RWPE2 (cell line): ENCODE results near the gene BACE2.

Experiments used
- ATAC-seq: fragments of 200-7000 bp; cut with Tn5 transposase; 3 replicates; pipeline ENCODE4 v1.9.1; 2021; ENCODE audit warnings: low read depth
- DNase-seq: peaks from one replicate; pipeline ENCODE4 v3.0.0-alpha.2; 2020; ENCODE audit warnings: low spot score
- H3K27ac ChIP-seq: fragments of 450-650 bp; 2 replicates; pipeline ENCODE4 v1.5.1; 2017; ENCODE audit warnings: mild to moderate bottlenecking; ENCODE audit not compliant: poor library complexity, severe bottlenecking
- H3K27me3 ChIP-seq: fragments of 250-450 bp; sonication (Bioruptor Pico); 2 replicates; pipeline ENCODE4 v1.5.1; 2021; ENCODE audit warnings: mild to moderate bottlenecking, moderate library complexity; ENCODE audit not compliant: insufficient read depth, poor library complexity, severe bottlenecking
- H3K36me3 ChIP-seq: fragments of 250-450 bp; sonication (Bioruptor Pico); 2 replicates; pipeline ENCODE4 v1.5.1; 2020; ENCODE audit warnings: low read depth, mild to moderate bottlenecking, moderate library complexity
- H3K4me1 ChIP-seq: fragments of 250-450 bp; sonication (Bioruptor Pico); 2 replicates; pipeline ENCODE4 v1.5.1; 2021; ENCODE audit warnings: mild to moderate bottlenecking, moderate library complexity; ENCODE audit not compliant: insufficient read depth, poor library complexity, severe bottlenecking
- H3K4me3 ChIP-seq: fragments of 250-450 bp; sonication (Bioruptor Pico); 2 replicates; pipeline ENCODE4 v1.5.1; 2021; ENCODE audit warnings: mild to moderate bottlenecking, moderate library complexity; ENCODE audit not compliant: severe bottlenecking
- H3K9me3 ChIP-seq: fragments of 250-450 bp; sonication (Bioruptor Pico); 2 replicates; pipeline ENCODE4 v1.5.1; 2021; ENCODE audit warnings: mild to moderate bottlenecking, moderate library complexity; ENCODE audit not compliant: severe bottlenecking
- TF ChIP-seq, protein P1 (sequence below): fragments of 450-650 bp; IDR thresholded peaks from one replicate; pipeline ENCODE4 v1.5.1; 2017; ENCODE audit warnings: mild to moderate bottlenecking, moderate library complexity; ENCODE audit not compliant: poor library complexity, severe bottlenecking

Gene BACE2

DNA sequence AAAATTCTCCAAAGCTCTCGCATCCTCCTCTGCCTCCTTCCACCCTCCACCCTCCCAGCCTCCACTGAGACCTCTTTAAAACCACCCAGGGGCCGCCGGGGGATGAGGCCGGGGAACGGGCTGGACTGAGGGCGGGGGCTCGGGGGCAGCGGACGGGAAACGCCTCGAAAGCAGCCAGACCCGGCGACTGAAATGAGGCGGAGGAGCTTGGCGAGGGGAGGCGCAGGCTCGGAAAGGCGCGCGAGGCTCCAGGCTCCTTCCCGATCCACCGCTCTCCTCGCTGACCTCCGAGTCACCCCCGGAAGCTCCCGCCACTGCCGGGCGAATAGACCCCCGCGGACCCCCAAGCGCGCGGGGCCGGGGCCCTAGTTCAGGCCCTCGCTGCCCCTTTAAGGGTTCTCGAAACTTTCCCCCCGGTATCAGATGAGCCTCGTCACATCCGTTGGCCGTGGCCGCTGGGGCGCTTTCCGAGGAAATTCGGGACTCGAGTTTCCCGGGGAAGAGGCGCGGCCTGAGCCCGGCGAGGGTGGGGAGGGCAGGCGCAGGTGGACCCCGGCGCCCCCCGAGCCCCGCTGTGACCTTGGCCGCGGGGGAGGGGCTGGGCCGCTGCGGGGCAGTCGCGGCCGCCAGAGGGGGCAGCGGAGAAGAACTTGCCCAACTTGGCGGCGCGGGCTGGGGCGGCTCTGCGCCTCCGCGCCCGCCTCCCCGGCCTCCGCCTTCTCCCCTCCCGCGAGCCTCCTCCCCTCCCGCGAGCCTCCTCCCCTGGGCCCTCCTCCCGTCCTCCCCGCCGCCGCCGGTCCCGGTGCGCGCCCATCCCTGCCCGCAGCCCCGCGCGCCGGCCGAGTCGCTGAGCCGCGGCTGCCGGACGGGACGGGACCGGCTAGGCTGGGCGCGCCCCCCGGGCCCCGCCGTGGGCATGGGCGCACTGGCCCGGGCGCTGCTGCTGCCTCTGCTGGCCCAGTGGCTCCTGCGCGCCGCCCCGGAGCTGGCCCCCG is at the start of gene BACE2:
BACE2 (plus strand) TSS at position 813 of the 995 bp plus-strand sequence; CDS start at position 917, 104 bp downstream.
- TF ChIP-seq, protein P1, sequence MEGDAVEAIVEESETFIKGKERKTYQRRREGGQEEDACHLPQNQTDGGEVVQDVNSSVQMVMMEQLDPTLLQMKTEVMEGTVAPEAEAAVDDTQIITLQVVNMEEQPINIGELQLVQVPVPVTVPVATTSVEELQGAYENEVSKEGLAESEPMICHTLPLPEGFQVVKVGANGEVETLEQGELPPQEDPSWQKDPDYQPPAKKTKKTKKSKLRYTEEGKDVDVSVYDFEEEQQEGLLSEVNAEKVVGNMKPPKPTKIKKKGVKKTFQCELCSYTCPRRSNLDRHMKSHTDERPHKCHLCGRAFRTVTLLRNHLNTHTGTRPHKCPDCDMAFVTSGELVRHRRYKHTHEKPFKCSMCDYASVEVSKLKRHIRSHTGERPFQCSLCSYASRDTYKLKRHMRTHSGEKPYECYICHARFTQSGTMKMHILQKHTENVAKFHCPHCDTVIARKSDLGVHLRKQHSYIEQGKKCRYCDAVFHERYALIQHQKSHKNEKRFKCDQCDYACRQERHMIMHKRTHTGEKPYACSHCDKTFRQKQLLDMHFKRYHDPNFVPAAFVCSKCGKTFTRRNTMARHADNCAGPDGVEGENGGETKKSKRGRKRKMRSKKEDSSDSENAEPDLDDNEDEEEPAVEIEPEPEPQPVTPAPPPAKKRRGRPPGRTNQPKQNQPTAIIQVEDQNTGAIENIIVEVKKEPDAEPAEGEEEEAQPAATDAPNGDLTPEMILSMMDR = peak; percentile 72
- Histone ChIP-seq H3K36me3 (peaks cover 6% of the 10 kb centered on the region; the same call in 1 of the 2 replicates), H3K9me3 (no peaks in the 10 kb centered on the region), H3K4me3 (peak within 1 kb of the TSS; percentile 97), H3K4me1 (peaks cover 33% of the 10 kb centered on the region), H3K27me3 (no peaks in the 10 kb centered on the region), H3K27ac (peak within 1 kb of the TSS; percentile 48)
- ATAC-seq (peak; percentile 62), DNase-seq (peak; percentile 79)

DNA sequence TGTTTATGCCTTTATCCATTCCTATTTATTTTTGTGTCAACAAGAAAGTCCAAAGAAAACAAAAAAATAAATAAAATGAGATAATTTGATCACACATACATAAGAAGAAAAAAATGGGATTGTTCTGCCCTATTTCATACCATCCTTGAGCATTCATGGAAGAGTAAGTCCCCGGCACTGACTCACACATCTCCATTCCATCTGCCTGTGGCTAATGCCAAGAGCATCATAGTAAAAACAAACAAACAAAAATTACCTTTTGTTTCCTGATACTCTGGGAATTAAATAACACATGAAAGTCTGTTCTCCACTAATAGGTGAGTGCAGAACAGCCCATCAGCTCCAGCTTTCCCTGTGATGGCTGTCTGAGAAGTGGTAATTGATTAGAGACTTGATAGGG is 48.1 kb upstream of the BACE2 start:
- Histone ChIP-seq H3K4me1 (no peaks in the 10 kb centered on the region), H3K4me3 (no peak overlapping the region), H3K27me3 (peaks cover 18% of the 10 kb centered on the region), H3K36me3 (no peaks in the 10 kb centered on the region), H3K27ac (no peak overlapping the region), H3K9me3 (no peaks in the 10 kb centered on the region)
- ATAC-seq (no peak), DNase-seq (no peak)
- TF ChIP-seq, protein P1 = no peak

DNA sequence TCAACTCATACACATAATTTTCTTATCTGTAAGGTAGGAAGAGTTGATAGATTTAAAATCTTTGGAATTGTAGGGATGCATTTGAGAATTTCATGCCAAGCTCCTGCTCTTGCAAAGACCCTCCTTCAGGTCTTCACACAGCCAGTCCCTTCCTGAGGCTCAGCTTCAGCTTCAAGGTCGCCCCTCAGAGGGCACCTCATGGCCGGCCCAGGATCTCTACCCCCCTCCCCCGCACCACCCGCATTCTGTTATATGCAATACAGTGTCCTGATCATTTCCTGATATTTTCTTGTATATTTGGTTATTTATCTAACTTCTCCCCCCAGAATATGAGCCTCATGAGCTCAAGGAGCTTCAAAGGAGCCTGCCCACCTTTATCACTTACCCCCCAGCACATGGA is 47.0 kb upstream of the BACE2 start:
- peaks cover 20% of the 10 kb centered on the region for H3K27me3 ChIP-seq
- no peak for ATAC-seq
- TF ChIP-seq, protein P1 = no peak

DNA sequence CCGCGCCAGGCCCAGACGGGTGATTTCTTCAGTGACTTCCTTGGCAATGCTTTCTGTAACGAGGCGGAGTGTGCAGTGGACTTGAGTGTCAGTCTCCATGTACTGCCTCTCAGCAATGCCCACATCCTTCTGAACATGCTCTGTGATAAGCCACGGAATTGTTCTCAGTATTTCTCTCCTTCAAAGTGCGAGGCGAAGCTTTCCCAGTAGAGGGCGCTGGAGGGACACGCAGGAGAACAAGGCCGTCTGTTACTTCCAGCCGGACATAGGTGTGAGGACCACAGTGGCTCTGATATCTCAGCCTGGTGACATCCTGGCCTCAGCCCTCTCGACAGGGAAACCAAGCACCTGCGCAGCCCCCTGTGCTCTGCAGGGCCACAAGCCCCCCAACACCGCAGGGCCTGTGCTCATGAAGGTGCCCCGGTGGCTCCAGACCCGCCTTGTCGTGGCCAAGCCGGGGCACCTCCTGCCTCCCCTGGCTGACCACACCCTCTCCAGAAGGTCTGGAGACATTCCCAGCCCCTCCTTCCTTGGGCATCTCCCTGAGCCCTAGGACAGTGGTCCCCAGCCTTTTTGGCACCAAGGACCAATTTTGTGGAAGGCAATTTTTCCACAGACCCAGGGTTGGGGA is 46.1 kb upstream of the BACE2 start:
- no peaks in the 10 kb centered on the region for H3K9me3 ChIP-seq
- H3K36me3 ChIP-seq = no peaks in the 10 kb centered on the region
- TF ChIP-seq, protein P1 = peak; percentile 91
- DNase-seq = no peak
- no peak overlapping the region for H3K4me3 ChIP-seq
- peaks cover 20% of the 10 kb centered on the region for H3K27me3 ChIP-seq
- peak; percentile 67 for ATAC-seq
- H3K27ac ChIP-seq = no peak overlapping the region
- H3K4me1 ChIP-seq = no peaks in the 10 kb centered on the region

More for the DNA sequence above, 47.0 kb upstream of the BACE2 start:
- H3K4me3 ChIP-seq = no peak overlapping the region
- no peak for DNase-seq
- H3K9me3 ChIP-seq = no peaks in the 10 kb centered on the region
- H3K27ac ChIP-seq = no peak overlapping the region
- H3K4me1 ChIP-seq = no peaks in the 10 kb centered on the region
- no peaks in the 10 kb centered on the region for H3K36me3 ChIP-seq
